ENCODE results near the gene RGS12. TPM values are rescaled to one million over a fixed set of nuclear protein-coding genes. Genes with fewer than 3 reads are reported as not detected.

RGS12 gene
- total and polyA plus RNA-seq, 2 experiments from 2014 or later, result 9.3 to 13.2 TPM

- Histone ChIP-seq H3K9ac (no peak overlapping the region), H3F3A (ENCODE audit: insufficient read depth) (no peaks in the 10 kb centered on the region), H3K4me1 (ENCODE audit: insufficient read depth) (0 out of 2 replicates have a peak, but pooled peaks cover 4% of the 10 kb centered on the region), H4K20me1 (ENCODE audit: insufficient read depth) (no peaks in the 10 kb centered on the region), H3K27me3 (replicated peaks; ENCODE audit: insufficient read depth) (no peaks in the 10 kb centered on the region), H3K9me3 (ENCODE audit: low read depth) (no peaks in the 10 kb centered on the region), H3K4me3 (no peak overlapping the region), H3K4me2 (ENCODE audit: unreplicated experiment) (no peak overlapping the region), H3K36me3 (ENCODE audit: low read depth) (no peaks in the 10 kb centered on the region), H3K9me2 (ENCODE audit: insufficient read depth) (no peaks in the 10 kb centered on the region), H3K79me2 (ENCODE audit: insufficient read depth) (no peaks in the 10 kb centered on the region), H3K27ac (no peak overlapping the region), H2AFZ (no peak overlapping the region)
- WGBS, 2 experiments (ENCODE audit: low coverage in 1 of 2, low lambda C conversion rate in 2 of 2, missing lambda C conversion rate in 2 of 2), result 91 to 92% methylated on average over 10 of the region's 10 CpGs
- no peak for DNase-seq
- TF ChIP-seq EZH2phosphoT487 (IDR thresholded peaks at IDR 0.05; ENCODE audit: insufficient read depth, low read depth) (no peak), EZH2 (IDR thresholded peaks at IDR 0.05; ENCODE audit: insufficient read depth, poor library complexity, severe bottlenecking) (no peak)
- in situ Hi-C loops (cut with MboI), result no loop called here
Observed at GRCh38 chr4:3338976-3339531, 46.2 kb downstream of the RGS12 start.

- in situ Hi-C loops (cut with MboI), result no loop called here
- Histone ChIP-seq H3K79me2 (ENCODE audit: insufficient read depth) (no peaks in the 10 kb centered on the region), H3K4me3 (no peak overlapping the region), H3K9ac (no peak overlapping the region), H3K27ac (no peak overlapping the region), H3K27me3 (replicated peaks; ENCODE audit: insufficient read depth) (no peaks in the 10 kb centered on the region), H3K36me3 (ENCODE audit: low read depth) (no peaks in the 10 kb centered on the region), H3K4me2 (ENCODE audit: unreplicated experiment) (no peak overlapping the region), H2AFZ (no peak overlapping the region), H3K4me1 (ENCODE audit: insufficient read depth) (0 out of 2 replicates have a peak, but pooled peaks cover 4% of the 10 kb centered on the region), H3F3A (ENCODE audit: insufficient read depth) (no peaks in the 10 kb centered on the region), H3K9me2 (ENCODE audit: insufficient read depth) (no peaks in the 10 kb centered on the region), H3K9me3 (ENCODE audit: low read depth) (no peaks in the 10 kb centered on the region), H4K20me1 (ENCODE audit: insufficient read depth) (no peaks in the 10 kb centered on the region)
- WGBS, 2 experiments (ENCODE audit: low coverage in 1 of 2, low lambda C conversion rate in 2 of 2, missing lambda C conversion rate in 2 of 2), result 88 to 90% methylated on average over 3 of the region's 3 CpGs
- no peak for DNase-seq
- TF ChIP-seq EZH2phosphoT487 (IDR thresholded peaks at IDR 0.05; ENCODE audit: insufficient read depth, low read depth), result no peak
- TF ChIP-seq EZH2 (IDR thresholded peaks at IDR 0.05; ENCODE audit: insufficient read depth, poor library complexity, severe bottlenecking), result no peak
Observed at GRCh38 chr4:3339577-3339976, 46.8 kb downstream of the RGS12 start.

GRCh38 chr4:3340038-3340699, 47.3 kb downstream of the RGS12 start:
- Histone ChIP-seq H3K4me1 (ENCODE audit: insufficient read depth) (0 out of 2 replicates have a peak, but pooled peaks cover 4% of the 10 kb centered on the region), H3K36me3 (ENCODE audit: low read depth) (no peaks in the 10 kb centered on the region), H3K9ac (no peak overlapping the region), H3K9me3 (ENCODE audit: low read depth) (no peaks in the 10 kb centered on the region), H3K27ac (no peak overlapping the region), H4K20me1 (ENCODE audit: insufficient read depth) (no peaks in the 10 kb centered on the region), H3K4me3 (no peak overlapping the region), H2AFZ (no peak overlapping the region), H3K27me3 (replicated peaks; ENCODE audit: insufficient read depth) (no peaks in the 10 kb centered on the region), H3K4me2 (ENCODE audit: unreplicated experiment) (no peak overlapping the region), H3K79me2 (ENCODE audit: insufficient read depth) (no peaks in the 10 kb centered on the region), H3K9me2 (ENCODE audit: insufficient read depth) (no peaks in the 10 kb centered on the region), H3F3A (ENCODE audit: insufficient read depth) (no peaks in the 10 kb centered on the region)
- no peak for TF ChIP-seq EZH2 (IDR thresholded peaks at IDR 0.05; ENCODE audit: insufficient read depth, poor library complexity, severe bottlenecking)
- no peak for TF ChIP-seq EZH2phosphoT487 (IDR thresholded peaks at IDR 0.05; ENCODE audit: insufficient read depth, low read depth)
- no peak for DNase-seq
- in situ Hi-C loops (cut with MboI), result no loop called here
- 96 to 97% methylated on average over 26 to 28 of the region's 28 CpGs for WGBS, 2 experiments (ENCODE audit: low coverage in 1 of 2, low lambda C conversion rate in 2 of 2, missing lambda C conversion rate in 2 of 2)

GRCh38 chr4:3340700-3341083, 47.9 kb downstream of the RGS12 start:
- H2AFZ ChIP-seq, result no peak overlapping the region
- no peaks in the 10 kb centered on the region for H3K27me3 ChIP-seq (replicated peaks; ENCODE audit: insufficient read depth)
- no peaks in the 10 kb centered on the region for H3K79me2 ChIP-seq (ENCODE audit: insufficient read depth)
- 83 to 85% methylated on average over 15 to 16 of the region's 16 CpGs for WGBS, 2 experiments (ENCODE audit: low coverage in 1 of 2, low lambda C conversion rate in 2 of 2, missing lambda C conversion rate in 2 of 2)
- in situ Hi-C loops (cut with MboI), result no loop called here
- no peaks in the 10 kb centered on the region for H4K20me1 ChIP-seq (ENCODE audit: insufficient read depth)
- H3K4me1 ChIP-seq (ENCODE audit: insufficient read depth), result 0 out of 2 replicates have a peak, but pooled peaks cover 4% of the 10 kb centered on the region
- no peaks in the 10 kb centered on the region for H3F3A ChIP-seq (ENCODE audit: insufficient read depth)
- no peaks in the 10 kb centered on the region for H3K9me2 ChIP-seq (ENCODE audit: insufficient read depth)
- no peak overlapping the region for H3K4me2 ChIP-seq (ENCODE audit: unreplicated experiment)
- H3K4me3 ChIP-seq, result no peak overlapping the region
- no peak overlapping the region for H3K27ac ChIP-seq
- no peaks in the 10 kb centered on the region for H3K9me3 ChIP-seq (ENCODE audit: low read depth)
- H3K9ac ChIP-seq, result no peak overlapping the region
- no peaks in the 10 kb centered on the region for H3K36me3 ChIP-seq (ENCODE audit: low read depth)
- DNase-seq, result no peak
- no peak for TF ChIP-seq EZH2 (IDR thresholded peaks at IDR 0.05; ENCODE audit: insufficient read depth, poor library complexity, severe bottlenecking)
- no peak for TF ChIP-seq EZH2phosphoT487 (IDR thresholded peaks at IDR 0.05; ENCODE audit: insufficient read depth, low read depth)

Measured in GM23248 (cell line).